COR-L47 (cell line): Measurements from ENCODE around the gene WDTC1.
"Not testable (repeated sequence)": the region's sequence is repeated elsewhere in the genome, so short reads cannot be mapped to it uniquely, and the experiment has no call there.

Experiments used
- DNase-seq: peaks from one replicate; lab custom pipeline; 2025; lab: John Stamatoyannopoulos, UW

The WDTC1 gene

DNA sequence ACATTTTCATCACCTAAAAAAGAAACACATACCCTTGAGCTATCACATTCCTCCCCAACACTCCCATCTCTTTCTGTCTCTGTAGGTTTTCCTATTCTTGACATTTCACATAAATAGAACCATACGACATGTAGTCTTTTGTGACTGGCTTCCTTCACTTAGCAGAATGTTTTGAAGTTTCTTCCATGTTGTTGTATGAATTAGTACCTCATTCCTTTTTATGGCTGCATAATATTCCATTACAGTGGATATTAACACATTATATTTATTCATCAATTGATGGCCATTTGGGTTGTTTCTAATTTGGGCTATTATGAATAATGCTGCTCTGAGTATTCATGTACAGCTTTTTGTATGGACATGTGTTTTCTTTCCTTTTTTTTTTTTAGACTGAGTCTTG is 11.8 kb downstream of the WDTC1 start:
- DNase-seq: no peak

DNA sequence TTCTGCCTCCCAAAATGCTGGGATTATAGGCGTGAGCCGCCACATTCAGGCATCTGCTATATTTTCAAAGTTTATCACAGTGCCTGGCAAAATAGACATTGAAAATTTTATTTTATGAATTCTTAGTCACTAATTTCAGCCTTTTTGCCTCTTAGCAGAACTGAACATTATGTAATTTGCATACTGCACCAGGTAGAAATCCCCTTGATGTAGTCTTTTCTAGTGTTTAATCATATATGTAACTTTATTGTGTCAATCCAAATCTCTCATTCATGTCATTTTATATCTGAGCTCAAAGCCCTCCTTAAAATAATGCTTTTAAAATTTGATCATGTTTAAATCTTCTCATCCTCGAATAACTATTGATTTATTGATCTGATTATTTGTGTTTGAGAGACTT is 19.2 kb downstream of the WDTC1 start:
- no peak for DNase-seq

DNA sequence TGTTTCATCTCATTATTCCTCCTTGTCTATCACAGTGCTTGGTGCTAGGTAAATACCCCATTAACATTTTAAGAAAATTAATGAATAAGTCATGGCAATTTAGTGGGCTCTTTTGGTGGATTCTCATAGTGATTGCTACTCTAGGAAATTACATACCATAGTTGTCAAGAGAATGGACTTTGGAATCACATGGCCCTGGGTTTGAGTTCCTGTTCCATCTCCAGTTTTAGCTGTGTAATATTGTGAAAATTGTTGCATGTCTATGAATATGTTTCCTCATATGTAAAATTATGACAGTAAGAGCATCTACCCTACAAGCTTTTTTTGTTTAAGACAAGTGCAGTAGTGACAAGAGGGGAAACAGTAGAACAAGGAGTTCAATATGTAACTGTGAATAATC is 20.7 kb downstream of the WDTC1 start:
- DNase-seq: no peak

DNA sequence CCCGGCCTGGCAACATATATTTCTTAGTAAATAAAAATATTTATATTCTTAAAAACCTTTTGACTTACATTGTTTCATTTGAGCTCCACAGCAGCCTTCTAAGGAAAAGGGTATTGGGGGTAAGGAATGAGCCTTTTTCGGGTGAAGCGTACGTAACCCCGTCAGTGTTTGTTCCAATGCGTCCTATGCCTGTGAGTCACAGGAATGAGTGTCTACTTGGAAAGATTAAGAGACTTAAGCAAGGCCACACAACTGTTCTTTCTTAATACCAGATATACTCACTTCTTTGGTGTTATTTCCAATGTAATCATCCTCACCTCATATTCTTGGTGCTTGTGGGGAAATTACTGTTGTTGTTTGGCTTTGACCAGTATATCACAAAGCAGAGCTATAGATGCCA is 22.7 kb downstream of the WDTC1 start:
- DNase-seq: no peak

DNA sequence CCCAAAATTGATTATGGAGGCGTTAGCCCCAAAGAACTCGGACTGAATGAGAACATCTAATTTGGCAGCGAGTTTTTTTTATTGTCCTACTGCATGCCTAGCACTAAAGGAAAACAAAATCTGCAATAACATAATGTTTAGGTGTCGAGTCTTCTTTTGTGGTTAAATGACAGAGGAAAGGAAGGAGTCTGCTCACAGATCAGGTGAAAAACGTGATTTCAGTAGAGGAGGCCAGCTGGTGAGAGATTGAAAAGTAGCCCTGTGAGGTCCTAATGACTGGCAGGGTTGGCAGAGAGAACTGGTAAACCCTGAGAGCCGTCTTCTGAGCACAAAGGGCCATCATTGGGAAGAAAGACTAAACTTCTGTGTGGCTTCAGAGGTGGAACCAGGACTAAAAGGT is 24.2 kb downstream of the WDTC1 start:
- no peak for DNase-seq

DNA sequence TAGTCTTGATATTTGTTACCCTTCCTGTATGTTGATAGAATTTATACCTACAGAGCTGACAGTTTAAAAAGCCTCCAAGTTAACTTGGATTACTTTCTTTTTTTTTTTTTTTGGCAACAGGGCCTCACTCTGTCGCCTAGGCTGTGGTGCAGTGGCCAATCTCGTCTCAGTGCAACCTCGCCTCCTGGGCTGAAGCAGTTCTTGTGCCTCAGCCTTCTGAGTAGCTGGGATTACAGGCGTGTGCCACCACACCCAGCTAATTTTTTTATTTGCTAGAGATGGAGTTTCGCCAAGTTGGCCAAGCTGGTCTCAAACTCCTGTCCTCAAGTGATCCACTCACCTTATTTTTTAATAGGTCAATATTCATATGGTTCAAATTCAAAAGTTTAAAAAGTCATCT is 32.7 kb downstream of the WDTC1 start:
- DNase-seq: no peak

DNA sequence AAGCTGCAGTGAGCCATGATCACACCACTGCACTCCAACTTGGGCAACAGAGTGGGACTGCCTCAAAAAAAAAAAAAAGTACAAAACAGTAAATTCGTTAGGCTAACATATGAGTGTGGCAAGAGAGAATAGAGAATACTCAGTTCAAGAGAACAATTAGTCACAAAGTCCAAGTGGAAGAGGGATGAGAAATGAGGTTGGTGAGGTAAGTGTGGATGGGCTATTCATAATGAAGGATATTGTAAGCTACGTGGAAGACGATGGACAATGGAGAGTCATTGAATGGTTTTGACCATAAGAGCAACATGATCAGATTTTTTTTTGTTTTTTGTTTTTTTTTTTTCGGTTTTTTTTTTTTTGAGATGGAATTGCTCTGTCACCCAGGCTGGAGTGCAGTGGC is 34.8 kb downstream of the WDTC1 start:
- DNase-seq: no peak

DNA sequence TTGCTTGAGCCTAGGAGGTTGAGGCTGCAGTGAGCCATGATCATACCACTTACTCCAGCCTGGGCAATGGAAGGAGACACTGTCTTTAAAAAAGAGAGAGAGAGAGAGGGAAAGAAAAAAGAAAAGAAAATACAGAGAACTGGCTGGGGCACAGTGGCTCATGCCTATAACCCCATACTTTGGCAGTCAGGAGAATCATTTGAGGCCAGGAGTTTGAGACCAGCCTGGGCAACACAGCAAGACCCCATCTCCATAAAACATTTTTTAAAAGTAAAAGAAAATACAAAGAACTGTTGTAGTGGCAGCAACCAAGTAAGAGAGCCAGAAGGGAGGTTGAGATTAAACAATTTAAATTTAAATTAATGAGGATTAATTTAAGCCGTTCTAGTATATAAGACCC is 39.8 kb downstream of the WDTC1 start:
- no peak for DNase-seq

DNA sequence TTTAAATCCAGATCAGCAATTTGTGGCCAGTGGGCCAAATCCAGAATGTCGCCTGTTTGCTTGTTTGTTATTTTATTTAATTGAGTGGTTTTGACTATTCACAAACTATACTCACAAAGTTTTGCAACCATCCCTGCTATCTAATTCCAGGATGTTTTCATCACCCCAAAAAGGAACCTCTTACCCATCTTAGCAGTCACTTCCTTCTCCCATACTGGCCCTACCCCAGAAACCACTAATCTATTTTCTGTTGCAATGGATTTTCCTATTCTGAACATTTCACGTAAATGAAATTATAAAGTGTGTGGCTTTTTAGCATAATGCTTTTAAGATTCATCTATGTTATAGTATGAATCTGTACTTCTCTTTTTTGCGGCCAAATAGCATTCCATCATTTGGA is 41.3 kb downstream of the WDTC1 start:
- DNase-seq: no peak

DNA sequence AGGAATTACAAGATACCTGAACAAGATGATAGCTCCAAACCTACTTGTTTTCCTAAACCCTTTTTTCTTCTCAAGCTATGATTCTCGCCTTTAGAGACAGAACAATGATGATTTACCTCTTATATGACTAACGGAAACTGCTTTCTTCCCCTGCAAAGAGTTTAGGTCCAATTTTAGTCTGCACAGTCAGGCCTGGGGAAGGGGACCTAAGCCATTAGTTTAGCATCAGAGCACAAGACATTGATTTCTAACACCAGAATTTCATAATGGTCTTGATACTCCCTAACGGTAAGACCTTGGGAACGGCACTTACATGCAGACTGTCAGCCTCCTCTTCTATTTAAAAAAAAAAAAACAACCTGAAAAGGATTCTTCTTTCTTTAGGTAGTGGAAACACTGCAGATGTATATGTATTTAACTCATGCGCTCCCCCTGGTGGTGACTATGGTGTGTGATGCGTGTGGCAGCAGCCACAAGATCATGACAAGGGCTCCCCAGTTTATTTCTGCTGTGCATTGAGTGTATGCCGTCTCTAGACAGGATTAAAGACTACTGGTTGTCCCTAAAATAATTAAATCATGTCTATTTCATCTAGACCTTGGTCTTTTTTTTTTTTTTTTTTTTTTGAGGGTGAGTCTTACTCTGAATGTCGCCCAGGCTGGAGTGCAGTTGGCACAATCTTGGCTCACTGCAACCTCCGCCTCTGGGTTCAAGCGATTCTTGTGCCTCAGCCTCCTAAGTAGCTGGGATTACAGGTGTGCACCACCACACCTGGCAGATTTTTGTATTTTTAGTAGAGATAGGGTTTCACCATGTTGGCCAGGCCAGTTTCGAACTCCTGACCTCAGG is 50.2 kb downstream of the WDTC1 start:
- DNase-seq: peak; percentile 77

DNA sequence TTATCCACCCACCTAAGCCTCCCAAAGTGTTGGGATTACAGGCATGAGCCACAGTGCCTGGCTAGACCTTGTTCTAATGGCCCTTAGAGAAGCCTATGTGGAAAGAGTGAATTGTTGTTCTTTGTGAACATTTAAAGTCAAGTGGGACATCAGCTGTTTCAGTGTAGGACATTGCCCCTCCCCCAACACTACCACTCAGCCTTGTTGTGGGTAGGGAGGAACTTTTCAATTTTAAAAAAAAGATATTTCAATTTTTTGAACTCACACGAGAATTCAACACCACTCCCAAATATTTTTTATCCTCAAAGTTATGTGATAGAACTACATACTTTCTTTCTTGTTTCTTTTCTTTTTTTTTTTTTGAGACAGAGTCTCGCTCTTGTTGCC is 50.8 kb downstream of the WDTC1 start:
- no peak for DNase-seq

DNA sequence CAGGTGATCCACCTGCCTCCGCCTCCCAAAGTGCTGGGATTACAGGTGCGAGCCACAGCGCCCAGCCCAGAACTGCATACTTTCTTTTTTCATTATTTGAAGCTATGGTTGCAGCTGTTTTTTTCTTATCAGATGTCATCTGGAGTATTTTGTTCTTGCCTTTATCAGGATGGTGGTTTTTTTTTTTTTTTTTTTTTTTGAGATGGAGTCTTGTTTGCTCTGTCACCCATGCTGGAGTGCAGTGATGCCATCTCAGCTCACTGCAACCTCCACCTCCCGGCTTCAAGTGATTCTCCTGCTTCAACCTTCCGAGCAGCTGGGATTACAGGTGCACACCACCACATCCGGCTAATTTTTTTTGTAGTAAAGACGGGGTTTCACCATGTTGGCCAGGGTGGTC is 51.4 kb downstream of the WDTC1 start:
- not testable (repeated sequence) for DNase-seq

DNA sequence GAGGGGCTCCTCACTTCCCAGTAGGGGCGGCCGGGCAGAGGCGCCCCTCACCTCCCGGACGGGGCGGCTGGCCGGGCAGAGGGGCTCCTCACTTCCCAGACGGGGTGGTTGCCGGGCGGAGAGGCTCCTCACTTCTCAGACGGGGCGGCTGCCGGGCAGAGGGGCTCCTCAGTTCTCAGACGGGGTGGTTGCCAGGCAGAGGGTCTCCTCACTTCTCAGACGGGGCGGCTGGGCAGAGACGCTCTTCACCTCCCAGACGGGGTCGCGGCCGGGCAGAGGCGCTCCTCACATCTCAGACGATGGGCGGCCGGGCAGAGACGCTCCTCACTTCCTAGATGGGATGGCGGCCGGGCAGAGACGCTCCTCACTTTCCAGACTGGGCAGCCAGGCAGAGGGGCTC is 54.7 kb downstream of the WDTC1 start:
- DNase-seq: not testable (repeated sequence)

DNA sequence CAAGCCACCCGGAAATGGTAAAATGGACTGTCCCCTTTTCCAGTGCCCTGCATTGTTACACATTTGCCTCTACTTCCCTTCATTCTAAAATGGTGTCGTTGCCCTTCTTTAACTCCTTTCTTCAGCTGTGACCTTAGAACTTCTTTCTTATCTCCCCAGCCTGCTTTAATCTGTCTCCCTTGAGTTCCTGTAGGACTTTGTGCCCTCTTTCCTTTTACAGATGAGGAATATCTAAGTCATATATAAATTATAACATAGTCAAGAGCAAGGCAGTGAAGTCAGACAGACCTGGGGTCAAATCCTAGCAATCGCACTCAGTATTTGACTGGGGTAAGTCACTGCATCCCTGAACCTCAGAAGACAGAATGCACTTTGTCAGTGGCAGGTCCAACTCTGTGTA is 56.1 kb downstream of the WDTC1 start:
- DNase-seq: no peak

DNA sequence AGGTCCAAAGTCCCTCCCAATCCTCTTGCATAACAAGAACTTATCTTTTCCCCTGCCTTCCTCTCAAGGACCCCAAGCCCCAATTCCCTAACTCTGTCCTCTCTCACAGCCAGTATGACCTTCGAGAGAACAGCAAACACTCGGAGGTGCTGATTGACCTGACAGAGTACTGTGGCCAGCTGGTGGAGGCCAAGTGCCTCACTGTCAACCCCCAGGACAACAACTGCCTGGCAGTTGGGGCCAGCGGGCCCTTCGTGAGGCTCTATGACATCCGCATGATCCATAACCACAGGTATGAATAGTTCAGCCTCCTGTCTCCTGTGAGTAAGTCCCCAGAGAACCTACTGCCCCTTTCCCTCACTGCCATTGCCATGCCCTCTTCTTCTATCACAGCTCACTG is 57.7 kb downstream of the WDTC1 start:
- no peak for DNase-seq

DNA sequence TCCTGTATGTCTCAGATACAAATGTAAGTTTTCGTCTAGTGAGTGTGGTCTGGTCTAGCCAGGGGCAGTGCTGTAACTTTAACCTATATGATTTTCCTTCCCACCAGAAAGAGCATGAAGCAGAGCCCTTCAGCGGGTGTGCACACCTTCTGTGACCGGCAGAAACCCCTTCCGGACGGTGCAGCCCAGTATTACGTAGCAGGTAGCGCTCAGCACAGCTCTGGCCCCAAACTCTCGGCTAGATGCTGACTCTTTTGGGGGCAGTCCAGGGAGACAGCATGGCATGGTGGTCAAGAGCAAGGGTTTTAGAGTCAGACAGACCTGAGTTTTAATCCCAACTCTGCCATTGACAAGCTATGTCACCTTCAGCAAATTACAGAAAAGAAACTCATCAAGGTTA is 59.5 kb downstream of the WDTC1 start:
- DNase-seq: no peak

DNA sequence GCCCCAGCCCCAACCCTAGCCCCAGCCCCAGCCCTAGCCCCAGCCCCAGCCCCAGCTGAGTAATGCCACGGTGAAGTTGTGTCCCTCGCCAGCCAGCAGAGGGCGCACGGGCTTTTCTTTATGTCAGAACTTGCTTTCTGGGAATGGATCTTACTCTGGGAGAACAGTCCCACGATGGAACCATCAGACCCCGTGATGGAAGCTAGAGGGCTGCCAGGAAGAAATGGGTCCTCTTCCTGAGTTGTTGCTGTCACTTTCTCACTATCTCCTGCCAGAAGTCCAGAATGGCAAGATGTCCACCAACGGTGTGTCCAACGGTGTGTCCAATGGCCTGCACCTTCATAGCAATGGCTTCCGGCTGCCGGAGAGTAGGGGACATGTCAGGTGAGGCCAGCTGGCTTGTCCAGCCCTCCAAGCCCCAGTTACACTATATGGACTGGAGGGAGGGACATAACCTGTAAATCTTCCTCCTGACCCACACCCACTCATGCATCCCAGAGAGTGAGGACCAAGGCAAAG is 62.4 kb downstream of the WDTC1 start:
- peak; percentile 52 for DNase-seq

DNA sequence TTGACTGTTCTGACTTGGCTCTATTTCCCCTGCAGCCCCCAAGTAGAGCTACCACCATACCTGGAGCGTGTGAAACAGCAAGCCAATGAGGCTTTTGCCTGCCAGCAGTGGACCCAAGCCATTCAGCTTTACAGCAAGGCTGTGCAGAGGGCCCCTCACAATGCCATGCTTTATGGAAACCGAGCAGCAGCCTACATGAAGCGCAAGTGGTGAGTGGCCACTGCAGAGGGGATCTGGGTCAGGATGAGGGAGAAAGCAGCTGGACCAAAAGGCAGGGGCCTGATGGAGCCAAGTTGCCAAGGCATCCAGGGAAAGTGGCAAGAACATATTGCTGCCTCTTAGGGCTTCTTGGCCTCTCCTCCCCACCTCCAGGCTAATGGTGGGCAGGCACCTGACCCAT is 63.5 kb downstream of the WDTC1 start:
- no peak for DNase-seq

DNA sequence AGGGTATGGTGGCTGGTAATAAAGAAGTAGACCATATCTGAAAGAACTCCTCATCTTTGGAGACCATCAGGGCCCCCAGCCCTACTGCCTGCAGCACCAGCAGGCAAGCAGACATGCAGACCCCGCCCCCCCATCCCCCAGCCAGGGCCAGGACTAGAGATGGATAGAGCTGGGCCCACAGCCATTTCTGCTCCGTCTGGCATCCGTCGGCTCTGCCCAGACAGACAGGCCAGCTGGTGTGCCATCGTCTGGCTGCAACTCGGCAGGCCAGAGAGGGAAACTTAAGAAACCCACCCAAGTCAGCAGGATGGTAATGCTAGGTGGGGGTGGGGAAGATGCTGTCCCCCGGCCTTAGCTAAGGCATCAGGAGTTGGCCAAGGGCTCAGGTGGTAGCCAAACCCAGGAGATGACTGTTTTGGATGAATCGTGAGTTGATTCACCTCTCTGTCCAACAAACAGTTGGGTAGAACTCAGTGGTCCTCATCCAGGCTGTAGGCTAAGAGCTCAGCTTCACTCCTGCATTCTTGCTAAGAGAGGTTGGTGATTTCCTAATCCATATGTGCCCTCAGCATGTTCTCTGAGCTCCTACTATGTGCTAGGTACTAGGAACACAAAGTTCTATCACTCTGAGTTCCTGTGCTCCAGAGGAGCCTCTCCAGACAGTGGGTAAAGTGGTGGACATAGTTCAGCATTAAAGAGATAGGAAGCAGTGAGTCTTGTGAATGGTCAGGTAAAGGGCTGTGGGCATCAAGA is 64.4 kb downstream of the WDTC1 start:
- no peak for DNase-seq

DNA sequence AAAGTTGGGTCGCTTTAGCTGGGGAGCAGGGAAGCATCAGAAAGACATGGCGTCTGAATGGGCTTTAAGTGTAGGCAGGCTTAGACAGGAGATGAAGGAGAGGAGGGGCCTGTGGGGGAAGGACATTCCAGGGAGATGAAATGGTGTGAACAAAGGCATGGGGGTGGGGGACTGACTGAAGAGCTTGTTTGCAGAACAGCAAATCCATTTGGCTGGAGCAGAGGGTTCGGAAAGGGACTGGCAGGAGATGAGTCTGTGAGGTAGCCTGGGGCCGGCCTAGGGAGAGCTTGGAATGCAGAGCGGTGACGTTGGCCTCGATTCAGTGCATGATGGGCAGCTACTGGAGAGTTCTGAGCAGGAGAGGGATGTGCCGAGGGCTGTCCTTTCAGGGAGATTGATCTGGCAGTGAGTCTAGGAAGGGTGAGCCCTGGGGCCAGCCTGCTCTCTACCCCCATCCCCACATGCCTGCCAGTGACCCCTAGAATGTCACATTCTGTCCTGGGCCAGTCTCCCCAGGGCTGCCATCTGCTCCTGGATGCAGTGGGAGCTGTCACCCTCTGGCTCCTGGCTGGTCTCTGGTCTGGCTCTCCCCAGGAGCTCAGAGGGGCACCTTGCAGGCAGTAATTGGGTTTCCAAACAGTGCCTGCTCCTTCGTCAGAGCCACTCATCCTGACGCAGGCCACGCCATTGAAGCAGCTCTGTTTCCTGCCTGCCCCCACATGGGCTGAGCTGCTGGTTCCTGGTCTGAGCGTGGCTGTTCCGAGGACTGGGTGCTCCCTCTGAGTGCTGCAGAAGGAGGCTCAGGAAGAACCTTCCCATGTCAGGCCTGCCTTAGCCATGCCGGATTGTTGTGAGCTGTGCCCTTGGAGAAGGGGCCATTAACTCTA is 65.2 kb downstream of the WDTC1 start:
- DNase-seq: no peak

DNA sequence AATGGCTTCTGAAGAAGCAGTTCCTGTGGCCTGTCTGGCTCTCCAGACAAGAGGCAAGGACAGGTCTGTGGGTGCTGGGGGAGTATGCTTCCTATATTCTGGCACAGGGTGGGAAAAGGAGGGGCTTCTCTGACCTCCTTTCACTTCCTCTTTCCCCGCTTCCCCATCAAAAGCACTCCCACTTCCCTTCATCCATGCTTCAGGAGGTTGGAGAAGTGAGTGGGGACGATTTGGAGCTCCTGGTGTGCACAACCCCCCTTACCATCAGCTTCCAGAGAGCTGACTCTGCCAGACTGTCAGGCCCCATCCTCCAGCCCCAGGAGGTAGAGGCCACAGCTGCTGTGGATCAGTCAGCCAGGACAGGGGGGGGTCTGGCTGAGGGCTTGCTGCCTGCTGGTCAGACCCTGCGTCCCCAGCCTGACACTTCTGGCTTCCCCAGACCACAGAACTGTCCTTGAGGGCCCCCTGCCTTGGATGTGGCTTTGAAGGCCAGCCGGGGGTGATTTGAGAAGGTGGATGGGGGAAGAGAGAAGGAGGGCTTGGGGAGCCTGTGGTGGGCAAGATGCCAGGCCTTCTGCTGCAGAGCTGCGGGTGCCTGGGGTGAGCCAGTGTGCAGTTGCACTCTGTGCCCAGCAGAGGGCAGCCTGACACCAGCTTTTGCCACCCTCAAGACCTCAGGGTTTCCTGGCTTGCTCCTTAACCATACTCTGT is 66.1 kb downstream of the WDTC1 start:
- DNase-seq: peak; percentile 79

DNA sequence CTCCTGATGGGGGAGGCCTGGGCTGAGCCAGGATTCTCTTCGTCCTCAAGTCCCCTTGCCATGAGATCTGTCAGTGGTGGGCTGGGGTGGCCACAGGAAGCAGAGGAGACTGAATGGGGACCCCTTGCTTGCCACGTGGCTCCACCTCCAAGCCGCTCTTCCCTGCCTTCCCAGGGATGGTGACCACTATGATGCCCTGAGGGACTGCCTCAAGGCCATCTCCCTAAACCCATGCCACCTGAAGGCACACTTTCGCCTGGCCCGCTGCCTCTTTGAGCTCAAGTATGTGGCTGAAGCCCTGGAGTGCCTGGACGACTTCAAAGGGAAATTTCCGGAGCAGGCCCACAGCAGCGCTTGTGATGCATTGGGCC is 66.6 kb downstream of the WDTC1 start:
- DNase-seq: no peak
